ENCODE data around the gene FER.

DNA sequence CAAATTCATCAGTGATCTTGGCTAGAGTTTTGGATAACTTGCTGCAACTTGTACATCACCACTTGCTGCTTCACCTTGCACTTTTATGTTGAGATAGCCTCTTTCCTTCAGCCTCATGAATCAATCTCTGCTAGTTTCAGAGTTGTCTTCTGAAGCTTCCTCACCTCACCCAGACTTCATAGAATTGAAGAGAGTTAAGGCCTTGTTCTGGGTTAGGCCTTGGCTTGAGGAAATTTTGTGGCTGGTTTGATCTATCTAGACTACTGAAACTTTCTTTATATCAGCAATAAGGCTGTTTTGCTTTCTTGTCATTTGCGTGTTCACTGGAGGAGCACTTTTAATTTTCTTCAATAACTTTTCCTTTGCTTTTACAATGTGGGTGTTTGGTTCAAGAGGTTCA is 12.8 kb downstream of the FER start:
- TF ChIP-seq, protein P1, sequence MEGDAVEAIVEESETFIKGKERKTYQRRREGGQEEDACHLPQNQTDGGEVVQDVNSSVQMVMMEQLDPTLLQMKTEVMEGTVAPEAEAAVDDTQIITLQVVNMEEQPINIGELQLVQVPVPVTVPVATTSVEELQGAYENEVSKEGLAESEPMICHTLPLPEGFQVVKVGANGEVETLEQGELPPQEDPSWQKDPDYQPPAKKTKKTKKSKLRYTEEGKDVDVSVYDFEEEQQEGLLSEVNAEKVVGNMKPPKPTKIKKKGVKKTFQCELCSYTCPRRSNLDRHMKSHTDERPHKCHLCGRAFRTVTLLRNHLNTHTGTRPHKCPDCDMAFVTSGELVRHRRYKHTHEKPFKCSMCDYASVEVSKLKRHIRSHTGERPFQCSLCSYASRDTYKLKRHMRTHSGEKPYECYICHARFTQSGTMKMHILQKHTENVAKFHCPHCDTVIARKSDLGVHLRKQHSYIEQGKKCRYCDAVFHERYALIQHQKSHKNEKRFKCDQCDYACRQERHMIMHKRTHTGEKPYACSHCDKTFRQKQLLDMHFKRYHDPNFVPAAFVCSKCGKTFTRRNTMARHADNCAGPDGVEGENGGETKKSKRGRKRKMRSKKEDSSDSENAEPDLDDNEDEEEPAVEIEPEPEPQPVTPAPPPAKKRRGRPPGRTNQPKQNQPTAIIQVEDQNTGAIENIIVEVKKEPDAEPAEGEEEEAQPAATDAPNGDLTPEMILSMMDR (IDR thresholded peaks at IDR 0.05; ENCODE audit: low read depth, low read length, poor library complexity, severe bottlenecking): no peak
- no peak for TF ChIP-seq EZH2phosphoT487 (IDR thresholded peaks at IDR 0.05; ENCODE audit: borderline replicate concordance, low read length)
